Osteocyte (in vitro differentiated cells): ENCODE results near the gene CLCNKA. TPM values are rescaled to one million over a fixed set of nuclear protein-coding genes. Genes with fewer than 3 reads are reported as not detected.
"Not testable (repeated sequence)": the region's sequence is repeated elsewhere in the genome, so short reads cannot be mapped to it uniquely, and the experiment has no call there.

Experiments used
- DNase-seq: peaks from one replicate; pipeline ENCODE4 v3.0.0; 2021; ENCODE audit warnings: mixed read lengths; ENCODE audit not compliant: unreplicated experiment; ENCODE audit errors: extremely low spot score
- H3K27ac Mint-ChIP-seq: one replicate; pipeline ENCODE4 v1.8.0; 2021; ENCODE audit warnings: mild to moderate bottlenecking, mixed read lengths; ENCODE audit not compliant: unreplicated experiment
- H3K27me3 Mint-ChIP-seq: one replicate; pipeline ENCODE4 v1.8.0; 2021; ENCODE audit warnings: mixed read lengths; ENCODE audit not compliant: unreplicated experiment
- H3K36me3 Mint-ChIP-seq: one replicate; pipeline ENCODE4 v1.8.0; 2021; ENCODE audit warnings: mixed read lengths; ENCODE audit not compliant: unreplicated experiment
- H3K4me1 Mint-ChIP-seq: one replicate; pipeline ENCODE4 v1.8.0; 2021; ENCODE audit warnings: mixed read lengths; ENCODE audit not compliant: unreplicated experiment
- H3K4me3 Mint-ChIP-seq: one replicate; pipeline ENCODE4 v1.8.0; 2021; ENCODE audit warnings: mild to moderate bottlenecking, moderate library complexity, mixed read lengths; ENCODE audit not compliant: unreplicated experiment
- H3K9me3 Mint-ChIP-seq: one replicate; pipeline ENCODE4 v1.8.0; 2021; ENCODE audit warnings: mixed read lengths; ENCODE audit not compliant: unreplicated experiment
- CTCF ChIP-seq: fragments of 200-600 bp; sonication (generic); IDR thresholded peaks from 2 replicates; pipeline ENCODE4 v1.5.0; 2021; ENCODE audit warnings: antibody characterized with exemption, mild to moderate bottlenecking, moderate library complexity
- total RNA-seq: library from RNA; stranded (reverse); gene quantifications from 2 replicates; pipeline ENCODE4 v1.2.1, GENCODE V29; 2021

The CLCNKA gene
- total RNA-seq, 1 donor from 2014 or later = not detected

GRCh38 chr1:16038620-16038912, 16.7 kb downstream of the CLCNKA start:
- TF ChIP-seq CTCF = no peak
- Mint-ChIP-seq H3K4me1 (no peaks in the 10 kb centered on the region), H3K36me3 (no peaks in the 10 kb centered on the region), H3K4me3 (no peak overlapping the region), H3K27me3 (peaks cover 6% of the 10 kb centered on the region), H3K9me3 (no peaks in the 10 kb centered on the region), H3K27ac (no peak overlapping the region)
- DNase-seq = no peak

GRCh38 chr1:16039871-16040270, 18.0 kb downstream of the CLCNKA start:
- not testable (repeated sequence) for H3K27ac Mint-ChIP-seq, H3K27me3 Mint-ChIP-seq, H3K4me1 Mint-ChIP-seq, H3K36me3 Mint-ChIP-seq, H3K9me3 Mint-ChIP-seq, DNase-seq, H3K4me3 Mint-ChIP-seq

- no peaks in the 10 kb centered on the region for H3K9me3 Mint-ChIP-seq
- H3K27me3 Mint-ChIP-seq = peaks cover 6% of the 10 kb centered on the region
- no peak for TF ChIP-seq CTCF
- no peaks in the 10 kb centered on the region for H3K36me3 Mint-ChIP-seq
- no peak overlapping the region for H3K4me3 Mint-ChIP-seq
- no peak for DNase-seq
- no peaks in the 10 kb centered on the region for H3K4me1 Mint-ChIP-seq
- no peak overlapping the region for H3K27ac Mint-ChIP-seq
These were observed 19.4 kb downstream of the CLCNKA start for GRCh38 chr1:16041200-16041599.

- Mint-ChIP-seq H3K9me3 (no peaks in the 10 kb centered on the region), H3K4me1 (no peaks in the 10 kb centered on the region), H3K36me3 (no peaks in the 10 kb centered on the region), H3K27ac (no peak overlapping the region), H3K4me3 (no peak overlapping the region), H3K27me3 (peaks cover 6% of the 10 kb centered on the region)
- no peak for TF ChIP-seq CTCF
- no peak for DNase-seq
These were observed 20.3 kb downstream of the CLCNKA start for GRCh38 chr1:16042096-16042495.

GRCh38 chr1:16042654-16043053, 20.8 kb downstream of the CLCNKA start:
- H3K9me3 Mint-ChIP-seq, H3K27me3 Mint-ChIP-seq, H3K27ac Mint-ChIP-seq, H3K36me3 Mint-ChIP-seq, H3K4me1 Mint-ChIP-seq, H3K4me3 Mint-ChIP-seq, DNase-seq: not testable (repeated sequence)

GRCh38 chr1:16043521-16043920, 21.7 kb downstream of the CLCNKA start, which contains the start of gene CLCNKB:
CLCNKB (plus strand) TSS chr1:16043782; CDS start chr1:16044493, 711 bp downstream.
- H3K27ac Mint-ChIP-seq = no peak within 1 kb of the TSS
- H3K9me3 Mint-ChIP-seq = no peaks in the 10 kb centered on the region
- no peaks in the 10 kb centered on the region for H3K36me3 Mint-ChIP-seq
- no peak for DNase-seq
- no peak within 1 kb of the TSS for H3K4me3 Mint-ChIP-seq
- H3K27me3 Mint-ChIP-seq = no peaks in the 10 kb centered on the region
- H3K4me1 Mint-ChIP-seq = no peaks in the 10 kb centered on the region
- TF ChIP-seq CTCF = no peak
